Natural killer cell treated with Interleukin-12 subunit alpha and Interleukin-12 subunit beta and Interleukin-15 and Interleukin-18, amount 100 ng/mL, for 72 hours (primary cell): Measurements from ENCODE around the gene NDUFS7. TPM values are rescaled to one million over a fixed set of nuclear protein-coding genes. Genes with fewer than 3 reads are reported as not detected.

Experiments used
- ATAC-seq, 2 donors: fragments of 150-1000 bp; cut with Tn5 transposase in 1 of 2; sonication (Bioruptor Pico), chemical (Tn5 transposase) in 1 of 2; 2 replicates each; pipeline ENCODE4 v1.10.0; 2021
- DNase-seq: peaks from one replicate; pipeline ENCODE4 v3.0.0; 2022; ENCODE audit warnings: low spot score
- H3K27ac Mint-ChIP-seq, 2 donors: 1 replicate in 1 of 2; 2 replicates in 1 of 2; pipeline ENCODE4 v1.8.0; 2022; ENCODE audit warnings: mixed read lengths in 2 of 2, mild to moderate bottlenecking in 1 of 2, moderate library complexity in 1 of 2
- H3K27me3 Mint-ChIP-seq, 2 donors: 1 replicate in 1 of 2; 2 replicates in 1 of 2; pipeline ENCODE4 v1.8.0; 2022; ENCODE audit warnings: mixed read lengths in 2 of 2
- H3K36me3 Mint-ChIP-seq: one replicate; pipeline ENCODE4 v1.8.0; 2022; ENCODE audit warnings: mixed read lengths
- H3K4me1 Mint-ChIP-seq, 2 donors: 1 replicate in 1 of 2; 2 replicates in 1 of 2; pipeline ENCODE4 v1.8.0; 2022; ENCODE audit warnings: low read depth in 2 of 2, mixed read lengths in 2 of 2, mild to moderate bottlenecking in 1 of 2
- H3K4me3 Mint-ChIP-seq: one replicate; pipeline ENCODE4 v1.8.0; 2022; ENCODE audit warnings: mixed read lengths
- H3K9me3 Mint-ChIP-seq: 2 replicates; pipeline ENCODE4 v1.8.0; 2022; ENCODE audit warnings: mixed read lengths
- total RNA-seq, 2 donors: library from RNA; stranded (reverse); gene quantifications; one replicate each; pipeline ENCODE4 v1.2.3, GENCODE V29; 2022

Gene NDUFS7
- total RNA-seq, 2 donors from 2014 or later: 89.1 to 89.5 TPM

DNA sequence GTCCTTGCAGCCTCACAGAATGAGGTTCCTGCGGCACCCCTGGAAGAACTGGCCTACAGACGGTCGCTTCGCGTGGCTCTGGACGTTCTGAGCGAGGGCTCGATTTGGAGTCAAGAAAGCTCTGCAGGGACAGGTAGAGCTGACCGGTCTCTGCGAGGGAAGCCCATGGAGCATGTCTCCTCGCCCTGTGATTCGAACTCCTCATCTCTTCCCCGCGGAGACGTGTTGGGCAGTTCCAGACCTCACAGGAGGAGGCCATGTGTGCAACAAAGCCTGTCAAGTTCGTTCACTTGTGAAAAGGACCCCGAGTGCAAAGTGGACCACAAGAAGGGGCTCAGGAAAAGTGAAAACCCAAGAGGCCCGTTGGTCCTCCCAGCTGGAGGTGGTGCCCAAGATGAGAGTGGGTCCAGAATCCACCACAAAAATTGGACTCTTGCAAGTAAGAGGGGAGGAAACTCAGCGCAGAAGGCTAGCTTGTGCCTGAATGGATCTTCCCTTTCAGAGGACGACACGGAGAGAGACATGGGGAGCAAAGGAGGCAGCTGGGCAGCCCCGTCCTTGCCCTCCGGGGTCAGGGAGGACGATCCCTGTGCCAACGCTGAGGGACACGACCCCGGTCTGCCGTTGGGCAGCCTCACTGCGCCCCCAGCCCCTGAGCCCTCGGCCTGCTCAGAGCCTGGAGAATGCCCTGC, 23.4 kb upstream of the NDUFS7 start:
- ATAC-seq (no peak), DNase-seq (no peak)
- Mint-ChIP-seq H3K27ac (no peak overlapping the region), H3K4me3 (no peak overlapping the region), H3K9me3 (no peaks in the 10 kb centered on the region), H3K4me1 (peaks cover 32 to 37% of the 10 kb centered on the region in 2 donors), H3K36me3 (peaks cover 11% of the 10 kb centered on the region), H3K27me3 (no peaks in the 10 kb centered on the region)

DNA sequence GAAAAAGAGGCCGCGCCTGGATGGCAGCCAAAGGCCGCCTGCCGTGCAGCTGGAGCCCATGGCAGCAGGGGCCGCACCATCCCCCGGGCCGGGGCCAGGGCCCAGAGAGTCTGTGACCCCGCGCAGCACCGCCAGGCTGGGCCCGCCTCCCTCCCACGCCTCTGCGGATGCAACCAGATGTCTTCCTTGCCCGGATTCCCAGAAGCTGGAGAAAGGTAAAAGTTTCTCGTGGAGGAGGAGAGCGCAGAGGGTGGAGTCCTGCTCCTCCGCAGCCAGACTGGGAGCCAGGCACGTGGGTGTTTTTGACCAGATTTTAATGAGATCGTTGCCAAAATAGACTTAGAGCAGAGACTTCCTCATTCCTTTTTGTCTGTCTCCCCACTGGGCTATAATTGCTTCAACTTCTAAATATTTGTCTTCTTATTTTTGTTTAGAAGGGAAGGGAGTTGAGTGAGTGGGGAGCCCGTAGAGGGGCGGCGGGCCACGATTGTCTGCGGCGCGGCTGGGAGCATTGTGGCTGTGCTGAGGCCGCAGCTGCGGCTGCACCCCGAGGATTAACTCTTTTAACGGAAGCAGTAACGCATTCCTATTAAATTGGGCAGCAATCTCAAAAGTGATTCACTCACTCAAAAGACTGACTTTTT, 22.8 kb upstream of the NDUFS7 start:
- Mint-ChIP-seq H3K4me3 (no peak overlapping the region), H3K4me1 (peaks cover 26 to 33% of the 10 kb centered on the region in 2 donors), H3K27me3 (no peaks in the 10 kb centered on the region), H3K27ac (no peak overlapping the region), H3K9me3 (no peaks in the 10 kb centered on the region), H3K36me3 (peaks cover 11% of the 10 kb centered on the region)
- no peak for ATAC-seq
- no peak for DNase-seq

DNA sequence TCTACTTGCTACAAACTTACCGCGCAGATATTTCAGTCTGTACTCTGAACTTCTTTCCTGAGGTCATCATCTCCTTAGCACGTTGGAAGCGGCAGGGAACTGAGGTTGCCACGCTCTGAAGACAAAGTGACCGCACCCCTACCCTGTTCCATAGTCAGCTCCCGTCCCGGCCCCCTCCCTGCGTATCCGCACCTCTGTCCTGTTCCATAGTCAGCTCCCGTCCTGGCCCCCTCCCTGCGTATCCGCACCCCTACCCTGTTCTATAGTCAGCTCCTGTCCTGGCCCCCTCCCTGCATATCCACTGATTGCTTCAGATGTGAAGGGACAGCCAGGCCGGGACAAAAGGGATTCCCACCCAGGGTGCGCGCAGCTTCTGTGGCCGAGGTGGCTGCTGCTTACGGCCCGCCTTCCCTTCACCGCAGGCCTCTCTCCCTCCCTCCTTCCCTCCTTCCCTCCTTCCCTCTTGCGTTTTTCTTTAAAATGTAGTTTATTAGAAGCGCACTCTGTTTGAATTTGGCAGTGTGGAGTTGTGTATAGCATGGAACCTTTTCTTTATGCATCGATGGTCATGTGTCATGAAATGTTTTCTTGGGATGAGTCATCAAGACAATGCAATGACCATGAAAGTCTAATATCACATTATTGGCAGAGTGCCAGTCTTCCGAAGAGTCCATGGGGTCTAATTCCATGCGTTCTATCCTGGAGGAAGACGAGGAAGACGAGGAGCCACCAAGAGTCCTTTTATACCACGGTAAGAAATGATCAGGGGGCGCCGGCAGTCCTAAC, 21.9 kb upstream of the NDUFS7 start:
- Mint-ChIP-seq H3K9me3 (no peaks in the 10 kb centered on the region), H3K27ac (no peak overlapping the region), H3K36me3 (peaks cover 11% of the 10 kb centered on the region), H3K4me1 (peaks cover 30 to 32% of the 10 kb centered on the region in 2 donors), H3K27me3 (no peaks in the 10 kb centered on the region), H3K4me3 (no peak overlapping the region)
- DNase-seq (no peak), ATAC-seq (no peak)

DNA sequence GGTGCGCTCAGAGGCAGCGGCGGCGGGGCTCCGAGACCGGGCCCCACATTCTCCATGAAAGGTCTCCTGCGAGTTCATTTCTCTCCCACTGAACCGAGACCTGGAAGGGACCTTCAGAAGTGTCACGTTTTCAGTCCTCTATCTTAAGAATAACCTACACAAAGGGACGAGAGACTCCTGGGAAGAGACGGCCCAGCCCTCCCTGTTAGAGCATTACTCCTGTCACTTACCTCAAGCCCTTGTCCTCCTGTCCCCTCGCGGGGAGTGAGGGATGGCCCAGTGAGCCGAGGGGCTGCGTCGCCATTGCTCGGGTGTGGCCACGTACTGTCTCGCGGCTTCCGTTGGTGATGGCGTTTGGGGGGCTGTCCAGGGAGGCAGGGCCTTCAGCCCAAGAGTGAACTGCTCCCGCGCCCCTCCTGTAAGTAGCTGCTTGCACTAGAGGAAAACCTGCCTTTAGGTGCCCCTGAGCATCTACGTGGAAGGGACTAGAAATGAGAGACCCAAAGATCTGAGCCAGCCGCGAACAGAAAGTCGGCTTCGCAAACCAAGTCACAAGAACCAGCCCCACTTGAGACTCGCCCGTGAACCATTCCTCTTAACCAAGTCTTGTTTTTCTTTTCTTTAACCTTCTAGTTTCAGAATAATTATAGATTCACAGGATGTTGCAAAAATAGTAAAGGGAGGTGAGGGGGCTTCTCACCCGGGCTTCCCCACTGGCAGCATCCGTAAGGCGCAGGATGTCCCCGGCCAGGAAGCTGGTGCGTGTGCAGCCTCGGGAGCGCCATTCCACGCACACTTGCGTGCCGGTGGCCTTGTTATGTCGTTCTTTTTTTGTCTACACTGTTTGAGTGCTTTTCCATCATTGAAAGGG, 21.1 kb upstream of the NDUFS7 start:
- Mint-ChIP-seq H3K9me3 (no peaks in the 10 kb centered on the region), H3K4me1 (peaks cover 30 to 37% of the 10 kb centered on the region in 2 donors), H3K4me3 (peak overlapping the region; percentile 85), H3K27me3 (no peaks in the 10 kb centered on the region), H3K27ac (peak overlapping the region; percentile 81 to 91), H3K36me3 (peaks cover 11% of the 10 kb centered on the region)
- DNase-seq (no peak), ATAC-seq (no peak)

DNA sequence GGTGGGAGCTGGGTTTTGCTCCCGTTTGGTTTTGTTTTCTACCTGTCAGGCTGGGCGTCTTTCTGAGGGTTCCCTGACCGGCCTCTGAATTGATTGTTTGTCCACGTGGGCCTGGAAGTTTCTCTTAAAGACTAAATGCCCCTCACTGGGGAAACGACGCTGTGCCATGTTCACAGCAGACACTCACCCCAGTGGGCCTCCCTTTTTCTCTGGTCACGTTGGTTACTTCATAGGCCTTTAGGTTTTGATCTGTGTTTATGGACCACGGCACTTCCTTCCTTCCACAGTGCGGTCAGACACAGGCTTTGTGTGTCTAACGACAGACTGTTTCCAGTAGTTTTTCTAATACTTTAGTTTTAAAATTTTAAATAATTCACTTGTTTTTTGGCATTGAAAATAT, 20.1 kb upstream of the NDUFS7 start:
- DNase-seq: no peak

DNA sequence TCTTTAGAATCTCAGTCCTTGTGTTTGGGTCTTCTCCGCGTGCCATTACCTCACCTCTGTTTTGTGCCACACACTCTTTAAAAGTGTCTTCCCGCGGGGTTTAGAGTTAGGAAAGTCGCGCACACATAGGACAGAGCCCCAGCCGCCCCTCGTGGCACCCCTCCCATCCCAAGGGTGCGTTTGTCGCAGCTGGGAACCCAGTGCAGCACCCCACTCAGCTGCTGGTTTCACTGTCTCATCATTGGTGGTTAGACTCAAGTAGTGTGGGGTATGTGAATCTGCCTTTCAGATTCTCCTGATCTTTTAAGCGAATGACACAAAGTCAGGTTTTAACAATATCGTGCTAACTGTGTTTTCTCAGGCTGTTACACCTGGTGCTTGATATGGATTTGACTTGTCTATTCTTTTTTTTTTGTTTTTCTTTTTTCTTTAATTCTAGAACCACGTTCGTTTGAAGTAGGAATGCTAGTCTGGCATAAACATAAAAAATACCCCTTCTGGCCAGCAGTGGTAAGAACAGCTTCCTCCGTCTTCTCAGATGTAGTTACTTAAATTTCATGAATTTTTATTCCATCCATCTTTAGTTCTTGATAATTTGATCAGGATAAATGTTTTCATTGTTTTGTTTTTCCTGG, 19.5 kb upstream of the NDUFS7 start:
- peak overlapping the region; percentile 81 to 91 for H3K27ac Mint-ChIP-seq
- peaks cover 5% of the 10 kb centered on the region for H3K36me3 Mint-ChIP-seq
- no peaks in the 10 kb centered on the region for H3K27me3 Mint-ChIP-seq
- peak; percentile 67 to 70 for ATAC-seq
- H3K4me1 Mint-ChIP-seq: peaks cover 30 to 37% of the 10 kb centered on the region in 2 donors
- H3K9me3 Mint-ChIP-seq: no peaks in the 10 kb centered on the region
- peak overlapping the region; percentile 85 for H3K4me3 Mint-ChIP-seq
- no peak for DNase-seq

More for the DNA sequence above, 20.1 kb upstream of the NDUFS7 start:
- Mint-ChIP-seq H3K4me1 (peaks cover 30 to 37% of the 10 kb centered on the region in 2 donors), H3K4me3 (peak overlapping the region; percentile 85), H3K9me3 (no peaks in the 10 kb centered on the region), H3K36me3 (peaks cover 5% of the 10 kb centered on the region), H3K27ac (peak overlapping the region; percentile 81 to 91), H3K27me3 (no peaks in the 10 kb centered on the region)
- peak; percentile 76 to 83 for ATAC-seq

DNA sequence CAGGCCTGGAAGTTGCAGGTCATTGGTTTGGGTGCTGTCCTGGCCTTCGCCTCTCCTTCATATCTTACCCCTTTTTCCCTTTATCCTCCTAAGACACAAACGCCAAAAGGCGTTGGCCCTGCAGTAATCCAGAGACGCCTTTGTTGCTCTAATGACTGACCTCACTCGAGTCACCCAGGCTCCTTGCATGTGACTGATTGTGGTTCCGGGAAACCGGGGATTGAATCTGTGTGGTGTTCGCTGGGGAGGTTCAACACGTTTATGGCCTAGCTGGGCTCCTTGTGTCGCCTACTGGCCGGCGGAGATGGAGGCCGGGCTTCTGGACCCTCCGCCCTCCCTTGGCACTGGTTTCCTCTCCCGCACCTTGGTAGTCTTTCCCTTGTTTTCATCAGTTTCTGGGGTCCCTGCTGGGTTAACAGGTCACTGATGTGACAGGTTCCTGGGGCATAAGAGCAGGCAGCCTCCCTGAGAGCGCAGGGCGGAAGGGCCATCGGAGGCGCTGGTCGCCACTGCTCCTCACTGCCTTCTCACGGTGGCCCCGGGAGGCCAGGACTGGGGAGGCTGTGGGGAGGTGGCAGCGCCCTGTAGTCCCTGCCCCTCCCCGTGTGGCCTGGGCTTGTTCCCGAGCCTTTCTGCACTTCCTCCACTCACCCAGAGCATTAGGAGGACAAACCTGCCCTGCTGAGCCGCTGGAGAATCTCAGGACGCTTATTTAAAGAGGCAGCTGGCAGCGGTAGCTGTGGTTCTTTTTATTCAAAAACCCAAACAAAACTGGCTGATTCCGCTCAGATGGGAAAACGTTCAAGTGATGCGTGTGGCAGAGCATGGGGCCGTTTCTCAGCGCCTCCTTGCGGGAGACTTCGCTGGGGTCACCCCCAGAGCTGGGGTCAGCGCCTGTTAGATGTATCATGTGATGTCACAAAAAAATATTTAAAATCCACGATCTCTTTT, 18.1 kb upstream of the NDUFS7 start:
- H3K4me1 Mint-ChIP-seq: peaks cover 30 to 37% of the 10 kb centered on the region in 2 donors
- DNase-seq (no peak), ATAC-seq (no peak)
- H3K36me3 Mint-ChIP-seq: peaks cover 5% of the 10 kb centered on the region
- no peak overlapping the region for H3K27ac Mint-ChIP-seq
- no peaks in the 10 kb centered on the region for H3K27me3 Mint-ChIP-seq
- H3K9me3 Mint-ChIP-seq: no peaks in the 10 kb centered on the region
- H3K4me3 Mint-ChIP-seq: no peak overlapping the region

DNA sequence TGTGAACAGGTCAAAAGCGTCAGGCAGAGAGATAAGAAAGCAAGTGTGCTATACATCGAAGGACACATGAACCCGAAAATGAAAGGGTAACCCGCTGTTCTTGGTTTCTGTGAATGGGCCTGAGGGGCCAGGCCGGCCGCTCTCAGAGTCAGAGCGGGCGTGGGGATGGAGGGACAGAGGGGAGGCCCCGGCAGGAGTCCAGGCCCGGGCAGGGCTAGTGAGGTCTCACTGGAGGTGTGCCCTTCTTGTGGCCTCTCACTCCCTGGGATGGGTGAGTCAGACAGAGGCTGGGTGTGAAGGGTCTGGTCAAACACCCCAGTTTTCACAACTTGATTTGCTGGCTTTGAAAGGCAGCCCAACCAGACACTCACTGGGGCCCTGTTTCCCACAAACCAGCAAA, 17.4 kb upstream of the NDUFS7 start:
- ATAC-seq: peak; percentile 45 to 82

DNA sequence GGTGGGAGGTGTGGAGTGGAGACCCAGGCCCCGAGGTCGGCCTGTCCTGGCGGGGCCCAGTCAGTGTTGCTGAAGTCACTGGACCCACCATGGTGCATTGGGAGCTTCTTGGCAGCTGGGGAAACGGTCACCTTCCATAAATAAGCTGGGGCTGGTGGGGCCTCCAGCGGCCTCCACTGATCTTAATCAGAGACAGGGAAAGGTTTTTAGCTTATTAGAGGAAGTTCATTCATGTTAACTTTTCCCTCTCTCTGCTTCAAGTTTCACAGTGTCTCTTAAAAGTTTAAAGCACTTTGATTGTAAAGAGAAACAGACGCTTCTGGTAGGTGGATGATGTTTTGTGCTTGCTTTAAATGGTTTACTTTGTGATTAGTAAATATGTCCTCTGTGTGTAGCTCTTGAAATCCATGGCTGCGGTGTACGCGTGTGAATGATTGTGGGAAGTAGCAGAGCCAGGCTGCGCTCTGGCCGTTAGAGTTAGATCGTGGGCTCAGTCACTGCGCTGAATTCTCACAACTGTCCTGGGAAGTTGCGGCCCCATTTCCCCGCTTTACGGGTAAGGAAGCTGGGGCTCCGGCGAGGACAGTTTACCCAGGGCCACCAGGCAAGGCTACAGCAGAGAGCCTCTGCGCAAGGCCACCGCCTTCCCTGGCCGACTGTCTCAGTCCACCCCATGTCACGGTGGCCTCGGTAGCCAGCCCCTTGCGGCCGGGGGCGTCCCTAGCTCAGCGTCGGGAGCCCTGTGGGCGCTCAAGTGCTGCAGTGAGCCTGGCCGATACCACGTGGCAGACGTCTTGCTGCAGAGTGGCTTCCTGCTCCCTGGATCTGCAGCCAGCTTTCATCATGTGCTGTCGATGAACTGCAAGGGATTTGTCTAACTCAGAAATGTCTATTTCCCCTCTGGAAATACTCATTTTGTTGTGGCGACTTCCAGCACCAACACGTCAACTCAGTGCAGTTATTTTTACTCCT, 16.5 kb upstream of the NDUFS7 start:
- peaks cover 26 to 34% of the 10 kb centered on the region in 2 donors for H3K4me1 Mint-ChIP-seq
- peak overlapping the region in 1 of 2 donors; percentile 65 for H3K27ac Mint-ChIP-seq
- H3K27me3 Mint-ChIP-seq: no peaks in the 10 kb centered on the region
- H3K4me3 Mint-ChIP-seq: no peak overlapping the region
- peaks cover under 1% of the 10 kb centered on the region for H3K36me3 Mint-ChIP-seq
- DNase-seq: no peak
- no peak for ATAC-seq
- H3K9me3 Mint-ChIP-seq: no peaks in the 10 kb centered on the region

More for the DNA sequence above, 17.4 kb upstream of the NDUFS7 start:
- no peaks in the 10 kb centered on the region for H3K9me3 Mint-ChIP-seq
- peak; percentile 65 for DNase-seq
- peaks cover 5% of the 10 kb centered on the region for H3K36me3 Mint-ChIP-seq
- H3K27ac Mint-ChIP-seq: no peak overlapping the region
- H3K4me1 Mint-ChIP-seq: peaks cover 30 to 37% of the 10 kb centered on the region in 2 donors
- no peaks in the 10 kb centered on the region for H3K27me3 Mint-ChIP-seq
- no peak overlapping the region for H3K4me3 Mint-ChIP-seq

DNA sequence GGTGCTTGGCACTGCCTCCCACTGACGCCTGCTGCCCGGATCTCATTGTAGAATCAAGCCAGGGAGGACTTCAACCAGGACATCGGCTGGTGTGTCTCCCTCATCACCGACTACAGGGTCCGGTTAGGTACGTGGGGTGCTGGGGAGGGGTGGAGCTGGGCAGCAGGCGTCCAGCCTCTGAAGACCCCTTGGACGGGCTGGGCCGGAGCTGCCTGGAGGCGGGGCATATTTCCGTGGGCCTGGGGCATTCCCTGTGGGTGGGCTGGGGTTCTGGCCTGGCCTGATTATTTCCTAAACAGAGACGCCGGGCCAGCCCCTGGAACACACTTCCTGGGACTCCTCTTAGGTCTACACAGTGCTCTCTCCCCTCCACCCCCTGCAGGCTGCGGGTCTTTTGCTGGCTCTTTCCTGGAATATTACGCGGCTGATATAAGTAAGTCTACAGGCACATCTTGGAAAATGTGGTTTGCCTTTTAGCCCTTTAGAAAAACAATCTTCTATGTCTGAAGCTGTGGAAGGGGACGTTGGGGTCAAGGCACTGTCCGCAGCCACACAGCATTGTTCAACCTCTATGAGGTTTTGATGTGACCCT, 14.4 kb upstream of the NDUFS7 start:
- no peaks in the 10 kb centered on the region for H3K27me3 Mint-ChIP-seq
- ATAC-seq: no peak

More for the DNA sequence above, 14.4 kb upstream of the NDUFS7 start:
- no peak overlapping the region for H3K27ac Mint-ChIP-seq
- no peak for DNase-seq
- peaks cover 12 to 19% of the 10 kb centered on the region in 2 donors for H3K4me1 Mint-ChIP-seq
- H3K9me3 Mint-ChIP-seq: no peaks in the 10 kb centered on the region
- H3K4me3 Mint-ChIP-seq: no peak overlapping the region
- H3K36me3 Mint-ChIP-seq: no peaks in the 10 kb centered on the region
